NCI-H748 treated with DMSO at 0.1 percent for 48 hours (cell line): ENCODE measurements around the gene MICALL1.

Experiments used
- DNase-seq: peaks from one replicate; lab custom pipeline; 2025; lab: John Stamatoyannopoulos, UW

The MICALL1 gene

GRCh38 chr22:37982151-37982785 lies 76.2 kb downstream of the MICALL1 start:
- no peak for DNase-seq

DNA sequence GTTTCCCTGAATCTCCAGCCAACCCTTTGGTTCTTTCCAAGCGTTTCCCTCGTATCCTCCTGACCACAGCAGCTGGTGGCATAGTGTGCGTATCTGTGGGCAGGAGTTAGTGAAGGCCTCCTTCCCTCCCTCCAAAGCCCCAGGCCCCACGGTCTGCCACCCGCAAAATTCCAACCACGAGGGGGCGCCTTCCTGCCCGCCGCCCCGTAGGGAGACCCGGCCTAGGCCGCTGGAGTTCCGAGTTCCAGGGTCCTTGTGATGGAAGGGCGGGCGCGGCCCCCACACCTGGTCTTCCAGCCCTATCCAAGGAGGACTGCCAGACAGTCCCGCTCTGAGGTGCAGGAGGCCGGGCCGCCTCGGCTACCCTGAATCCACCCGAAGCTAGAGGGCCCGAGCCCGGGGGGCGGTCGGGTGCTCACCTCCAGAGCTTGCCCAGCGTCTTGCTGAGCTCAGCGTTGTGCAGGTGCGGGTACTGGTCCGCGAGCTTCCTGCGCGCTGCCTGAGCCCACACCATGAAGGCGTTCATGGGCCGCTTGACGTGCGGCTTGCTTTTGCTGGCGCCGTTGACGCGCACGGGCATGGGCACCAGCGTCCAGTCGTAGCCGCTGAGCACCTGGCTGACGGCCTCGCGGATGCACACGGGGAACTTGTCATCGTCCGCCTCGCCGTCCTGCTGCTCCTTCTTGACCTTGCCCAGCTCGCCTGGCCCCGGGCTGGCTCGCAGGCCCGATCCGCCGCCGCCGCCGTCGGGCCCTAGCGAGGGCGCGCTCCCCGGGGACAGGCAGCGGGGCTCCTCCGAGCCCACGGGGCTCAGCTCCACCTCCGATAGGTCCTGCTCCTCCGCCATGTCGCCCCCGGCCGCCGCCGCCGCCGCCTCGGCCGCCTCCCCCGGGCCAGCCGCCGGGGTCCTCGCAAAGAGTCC lies 77.1 kb downstream of the MICALL1 start:
- no peak for DNase-seq

- no peak for DNase-seq
Observed at GRCh38 chr22:37983860-37984791, 78.0 kb downstream of the MICALL1 start, which contains the start of gene SOX10. SOX10 (minus strand) TSS chr22:37984555; CDS start chr22:37983784, 771 bp downstream.

- DNase-seq: no peak
Observed at GRCh38 chr22:37985050-37985585, 79.0 kb downstream of the MICALL1 start.

DNA sequence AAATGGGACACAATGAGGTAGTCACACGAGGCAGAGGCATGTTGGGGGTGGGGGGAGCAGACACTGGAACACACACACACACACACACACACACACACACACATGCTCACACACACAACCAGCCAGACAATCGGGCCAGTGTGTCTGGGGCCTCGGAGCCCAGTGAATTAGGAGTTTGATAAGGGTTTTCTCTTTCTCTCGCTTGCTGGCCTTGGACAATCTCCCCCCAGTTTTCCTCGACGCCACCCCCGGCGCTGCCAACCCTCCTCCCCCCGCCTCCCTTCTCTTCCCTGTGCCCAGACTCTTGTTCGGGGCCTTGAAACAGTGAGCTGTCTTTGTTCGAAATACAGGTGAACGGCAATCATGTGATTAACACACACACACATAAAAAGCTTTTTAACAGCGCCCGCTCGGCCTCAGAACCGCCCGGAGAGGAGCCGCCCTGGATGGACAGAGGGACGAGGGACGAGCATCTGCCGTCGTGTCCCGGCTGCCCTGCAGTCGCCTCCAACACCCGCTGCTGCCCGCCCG lies 79.7 kb downstream of the MICALL1 start:
- no peak for DNase-seq

DNA sequence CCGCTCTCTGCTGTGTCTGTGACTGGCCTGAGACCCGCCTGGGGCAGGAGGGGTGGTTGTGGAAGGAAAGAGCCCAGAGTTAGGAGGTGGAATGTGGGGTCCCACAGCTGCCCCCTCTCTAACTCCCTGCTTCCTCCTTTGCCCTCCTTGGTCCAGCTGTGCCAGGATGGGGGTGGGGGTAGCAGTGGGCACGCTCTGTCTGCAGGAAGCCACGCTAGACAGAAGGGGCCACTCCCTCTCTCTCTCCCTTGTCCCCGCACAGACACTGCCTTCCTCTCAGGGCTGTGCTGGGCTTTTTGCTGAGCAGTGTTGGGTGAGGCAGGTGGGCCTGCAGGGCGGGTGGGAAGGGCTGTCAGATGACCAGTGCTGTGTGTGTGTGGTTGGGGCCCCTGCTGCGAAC lies 80.3 kb downstream of the MICALL1 start:
- no peak for DNase-seq

- DNase-seq: no peak
Observed at GRCh38 chr22:37989146-37990045, 83.3 kb downstream of the MICALL1 start.

- DNase-seq: no peak
Observed at GRCh38 chr22:37990301-37990700, 84.2 kb downstream of the MICALL1 start.

GRCh38 chr22:37990862-37991261 lies 84.8 kb downstream of the MICALL1 start:
- no peak for DNase-seq

- DNase-seq: no peak
Observed at GRCh38 chr22:37991731-37992442, 85.8 kb downstream of the MICALL1 start.
